ENCODE data around the gene EEF1AKMT1. TPM values are rescaled to one million over a fixed set of nuclear protein-coding genes. Genes with fewer than 3 reads are reported as not detected.

The EEF1AKMT1 gene
- total RNA-seq, 1 donor from 2014 or later: 3.9 TPM

DNA sequence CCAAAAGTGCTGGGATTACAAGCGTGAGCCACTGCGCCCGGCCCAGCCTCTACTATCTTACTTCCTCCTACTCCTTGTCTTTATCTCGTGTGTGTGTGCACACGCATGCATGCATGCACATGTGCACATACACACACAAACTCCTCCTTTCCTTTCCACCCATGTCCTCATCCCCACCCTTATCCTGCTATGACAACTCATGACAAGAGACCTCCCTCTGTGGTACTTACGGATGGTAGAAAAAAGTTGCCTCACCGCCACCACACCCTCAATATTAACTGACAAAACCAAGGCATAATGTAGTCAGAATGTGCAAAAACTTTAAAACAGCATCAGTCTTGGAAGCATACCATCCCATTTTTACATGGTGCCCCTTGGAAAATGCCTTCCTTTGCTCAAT lies 15.9 kb upstream of the EEF1AKMT1 start:
- ChIA-PET CTCF (no interaction called here), POLR2A (no interaction called here)
- Mint-ChIP-seq H3K4me1 (peaks cover 7% of the 10 kb centered on the region), H3K36me3 (ENCODE audit: low read depth) (peaks cover 66% of the 10 kb centered on the region), H3K9me3 (no peaks in the 10 kb centered on the region), H3K27ac (no peak overlapping the region), H3K4me3 (no peak overlapping the region), H3K27me3 (no peaks in the 10 kb centered on the region)
- intact Hi-C loops (cut with micrococcal nuclease): no loop called here
- TF ChIP-seq, protein P1, sequence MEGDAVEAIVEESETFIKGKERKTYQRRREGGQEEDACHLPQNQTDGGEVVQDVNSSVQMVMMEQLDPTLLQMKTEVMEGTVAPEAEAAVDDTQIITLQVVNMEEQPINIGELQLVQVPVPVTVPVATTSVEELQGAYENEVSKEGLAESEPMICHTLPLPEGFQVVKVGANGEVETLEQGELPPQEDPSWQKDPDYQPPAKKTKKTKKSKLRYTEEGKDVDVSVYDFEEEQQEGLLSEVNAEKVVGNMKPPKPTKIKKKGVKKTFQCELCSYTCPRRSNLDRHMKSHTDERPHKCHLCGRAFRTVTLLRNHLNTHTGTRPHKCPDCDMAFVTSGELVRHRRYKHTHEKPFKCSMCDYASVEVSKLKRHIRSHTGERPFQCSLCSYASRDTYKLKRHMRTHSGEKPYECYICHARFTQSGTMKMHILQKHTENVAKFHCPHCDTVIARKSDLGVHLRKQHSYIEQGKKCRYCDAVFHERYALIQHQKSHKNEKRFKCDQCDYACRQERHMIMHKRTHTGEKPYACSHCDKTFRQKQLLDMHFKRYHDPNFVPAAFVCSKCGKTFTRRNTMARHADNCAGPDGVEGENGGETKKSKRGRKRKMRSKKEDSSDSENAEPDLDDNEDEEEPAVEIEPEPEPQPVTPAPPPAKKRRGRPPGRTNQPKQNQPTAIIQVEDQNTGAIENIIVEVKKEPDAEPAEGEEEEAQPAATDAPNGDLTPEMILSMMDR (IDR thresholded peaks at IDR 0.05): no peak
- ATAC-seq (ENCODE audit: low read depth) (no peak), DNase-seq (no peak)

DNA sequence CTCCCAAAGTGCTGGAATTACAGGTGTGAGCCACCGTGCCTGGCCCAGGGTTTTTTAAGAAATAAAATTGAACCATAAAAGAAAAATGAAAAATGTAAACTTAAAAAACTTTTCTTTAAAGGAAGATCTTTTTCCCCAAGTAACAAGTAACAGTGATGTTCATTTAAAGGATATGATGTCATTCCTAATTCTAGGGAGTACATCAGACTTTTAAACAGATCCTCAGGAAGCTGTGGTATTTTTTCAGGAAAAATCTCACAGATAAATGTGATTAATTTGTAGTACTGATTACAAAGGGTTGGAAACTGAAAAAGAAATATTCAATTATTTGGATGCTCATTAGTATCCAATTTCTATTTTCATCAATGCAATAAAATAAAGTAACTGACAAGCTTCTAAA lies 14.6 kb upstream of the EEF1AKMT1 start:
- ChIA-PET CTCF (no interaction called here), POLR2A (interaction anchor here (0.7 kb wide), 1 partner anchor 235 kb away, joined by 3 read pairs; no protein-coding TSS in a partner anchor)
- no peaks in the 10 kb centered on the region for H3K27me3 Mint-ChIP-seq
- H3K27ac Mint-ChIP-seq: no peak overlapping the region
- peaks cover 64% of the 10 kb centered on the region for H3K36me3 Mint-ChIP-seq (ENCODE audit: low read depth)
- no peak overlapping the region for H3K4me3 Mint-ChIP-seq
- H3K4me1 Mint-ChIP-seq: peaks cover 7% of the 10 kb centered on the region
- ATAC-seq (ENCODE audit: low read depth): no peak
- intact Hi-C loops (cut with micrococcal nuclease): no loop called here
- H3K9me3 Mint-ChIP-seq: no peaks in the 10 kb centered on the region
- no peak for DNase-seq
- TF ChIP-seq, protein P1 (IDR thresholded peaks at IDR 0.05): no peak

DNA sequence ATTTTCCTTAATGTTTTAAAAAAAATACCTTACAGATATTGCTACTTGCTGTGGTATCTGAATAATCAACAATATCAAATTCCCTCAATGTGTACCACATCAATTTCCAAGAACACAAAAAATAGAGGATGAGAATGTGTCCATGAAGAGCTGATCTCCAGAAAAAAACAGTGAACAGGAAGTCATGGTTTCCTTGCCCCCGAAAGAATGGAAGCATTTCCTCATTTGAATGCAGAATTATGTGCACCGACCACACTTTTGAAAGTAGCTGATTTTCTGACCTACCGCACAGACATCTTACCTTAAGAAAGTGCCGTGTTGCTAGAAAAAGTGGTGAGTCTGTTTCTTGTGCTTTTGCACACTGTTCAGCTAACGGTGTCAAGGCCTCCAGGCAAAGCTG lies 13.4 kb upstream of the EEF1AKMT1 start:
- H3K9me3 Mint-ChIP-seq: no peaks in the 10 kb centered on the region
- H3K36me3 Mint-ChIP-seq (ENCODE audit: low read depth): peaks cover 71% of the 10 kb centered on the region
- TF ChIP-seq, protein P1 (IDR thresholded peaks at IDR 0.05): no peak
- H3K27ac Mint-ChIP-seq: no peak overlapping the region
- POLR2A ChIA-PET: interaction anchor here (0.8 kb wide), 1 partner anchor 282 kb away, joined by 6 read pairs; no protein-coding TSS in a partner anchor
- H3K4me1 Mint-ChIP-seq: peaks cover 7% of the 10 kb centered on the region
- no peaks in the 10 kb centered on the region for H3K27me3 Mint-ChIP-seq
- ATAC-seq (ENCODE audit: low read depth) (no peak), DNase-seq (no peak)
- intact Hi-C loops (cut with micrococcal nuclease): no loop called here
- CTCF ChIA-PET: interaction anchor here (1.8 kb wide), 1 partner anchor 296 kb away, joined by 4 read pairs; no protein-coding TSS in a partner anchor
- H3K4me3 Mint-ChIP-seq: no peak overlapping the region

DNA sequence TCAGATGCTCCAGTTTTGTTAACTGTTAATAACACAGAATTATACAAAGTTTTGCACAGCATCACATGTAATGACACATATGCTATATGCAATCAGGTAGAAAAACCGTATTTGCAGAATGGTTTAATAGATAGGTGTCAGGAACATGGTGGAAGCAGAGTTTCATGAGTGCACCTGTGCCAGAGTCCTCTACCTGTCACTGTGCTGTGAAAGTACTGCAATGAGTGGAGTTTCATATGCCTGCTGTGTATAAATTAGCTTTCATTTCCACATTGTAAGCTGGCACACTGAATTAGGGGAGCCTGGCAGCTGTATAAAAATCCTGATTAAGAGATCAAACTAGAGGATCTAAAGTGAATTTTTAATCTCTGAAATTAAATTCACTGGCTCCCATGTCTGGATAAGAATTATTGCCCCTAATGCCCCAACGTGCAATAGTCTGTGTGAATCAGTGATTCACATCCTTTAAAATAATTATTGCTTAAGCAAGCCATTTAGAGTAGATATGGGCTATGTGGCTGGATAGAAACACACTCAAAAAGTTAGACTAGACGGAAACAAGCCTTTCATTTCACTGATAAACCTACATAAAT lies 8.5 kb upstream of the EEF1AKMT1 start:
- no peak overlapping the region for H3K27ac Mint-ChIP-seq
- no peaks in the 10 kb centered on the region for H3K27me3 Mint-ChIP-seq
- no peak for DNase-seq
- H3K4me3 Mint-ChIP-seq: no peak overlapping the region
- TF ChIP-seq, protein P1 (IDR thresholded peaks at IDR 0.05): no peak
- H3K4me1 Mint-ChIP-seq: no peaks in the 10 kb centered on the region
- H3K36me3 Mint-ChIP-seq (ENCODE audit: low read depth): peaks cover 46% of the 10 kb centered on the region
- no peaks in the 10 kb centered on the region for H3K9me3 Mint-ChIP-seq
- ChIA-PET CTCF (interaction anchor here (0.6 kb wide), 1 partner anchor 78 kb away, joined by 3 read pairs; the partner anchor contains the start of gene IL17D), POLR2A (no interaction called here)
- no peak for ATAC-seq (ENCODE audit: low read depth)
- intact Hi-C loops (cut with micrococcal nuclease): no loop called here

DNA sequence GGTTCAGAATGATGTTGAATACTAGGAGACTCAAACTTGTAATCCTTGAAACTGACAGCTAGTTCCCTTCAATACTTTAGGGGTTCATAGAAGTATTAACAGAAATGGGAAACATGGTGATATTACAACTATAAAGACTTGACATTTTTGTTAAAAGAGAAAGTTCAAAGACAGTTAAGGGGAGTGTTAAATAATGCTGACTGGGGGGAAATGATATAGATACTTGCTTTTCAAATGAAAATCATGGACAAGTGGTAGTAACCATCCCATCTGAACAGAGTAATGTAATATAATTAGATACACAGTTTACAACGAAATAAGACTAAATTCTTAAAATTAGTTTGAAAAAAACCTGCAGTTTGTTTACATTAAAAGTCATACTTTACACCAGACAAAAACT lies 6.6 kb upstream of the EEF1AKMT1 start:
- H3K27ac Mint-ChIP-seq: no peak overlapping the region
- ChIA-PET POLR2A (no interaction called here), CTCF (no interaction called here)
- TF ChIP-seq, protein P1 (IDR thresholded peaks at IDR 0.05): no peak
- H3K4me1 Mint-ChIP-seq: no peaks in the 10 kb centered on the region
- no peak overlapping the region for H3K4me3 Mint-ChIP-seq
- DNase-seq (no peak), ATAC-seq (ENCODE audit: low read depth) (no peak)
- H3K36me3 Mint-ChIP-seq (ENCODE audit: low read depth): peaks cover 36% of the 10 kb centered on the region
- H3K27me3 Mint-ChIP-seq: no peaks in the 10 kb centered on the region
- no peaks in the 10 kb centered on the region for H3K9me3 Mint-ChIP-seq
- intact Hi-C loops (cut with micrococcal nuclease): no loop called here

Measured in activated B cell treated with CpG ODN at 0.5 μM for 24 hours (primary cell).